DMS 273 treated with DMSO at 0.1 percent for 48 hours (cell line): ENCODE results near the gene ELF1.
"Not testable (repeated sequence)": the region's sequence is repeated elsewhere in the genome, so short reads cannot be mapped to it uniquely, and the experiment has no call there.

ENCODE experiments used
- DNase-seq: peaks from one replicate; lab custom pipeline; 2025; lab: John Stamatoyannopoulos, UW

The ELF1 gene

GRCh38 chr13:40933508-40934204, 85.5 kb downstream of the ELF1 start:
- no peak for DNase-seq

DNA sequence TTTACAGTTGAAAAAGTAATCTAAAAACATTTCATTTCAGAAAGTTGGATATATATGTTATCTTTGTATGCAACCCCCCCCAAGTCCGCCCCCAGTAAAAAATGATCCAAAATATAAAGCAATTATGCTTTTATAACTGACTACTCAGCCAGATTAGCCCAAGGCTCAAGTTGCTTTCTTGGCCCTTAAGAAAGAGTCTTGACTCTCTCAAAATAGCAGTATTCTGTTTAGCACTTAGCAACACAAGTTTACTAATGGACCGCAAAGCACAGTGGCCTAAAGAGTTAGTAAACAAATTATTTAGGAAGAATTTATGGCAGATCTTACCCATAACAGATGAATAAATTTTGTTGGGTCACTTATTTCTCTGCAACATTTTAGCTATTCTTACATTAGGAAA, 86.9 kb downstream of the ELF1 start:
- no peak for DNase-seq

GRCh38 chr13:40931719-40932118, 87.4 kb downstream of the ELF1 start:
- no peak for DNase-seq

DNA sequence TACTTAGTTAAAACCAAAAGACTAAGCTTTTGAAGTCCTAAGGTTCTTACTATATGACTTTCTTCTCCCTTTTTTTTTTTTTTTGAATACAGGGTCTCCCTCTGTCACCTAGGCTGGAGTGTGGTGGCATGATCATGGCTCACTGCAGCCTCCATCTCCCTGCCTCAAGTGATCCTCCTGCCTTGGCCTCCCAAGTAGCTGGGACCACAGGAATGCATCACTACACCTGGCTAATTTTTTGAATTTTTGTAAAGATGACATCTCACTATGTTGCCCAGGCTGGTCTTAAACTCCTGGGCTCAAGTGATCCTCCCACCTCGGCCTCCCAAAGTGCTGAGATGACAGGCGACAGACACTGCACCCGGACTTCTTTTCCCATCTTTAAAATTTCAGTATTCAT, 89.2 kb downstream of the ELF1 start:
- DNase-seq: not testable (repeated sequence)

DNA sequence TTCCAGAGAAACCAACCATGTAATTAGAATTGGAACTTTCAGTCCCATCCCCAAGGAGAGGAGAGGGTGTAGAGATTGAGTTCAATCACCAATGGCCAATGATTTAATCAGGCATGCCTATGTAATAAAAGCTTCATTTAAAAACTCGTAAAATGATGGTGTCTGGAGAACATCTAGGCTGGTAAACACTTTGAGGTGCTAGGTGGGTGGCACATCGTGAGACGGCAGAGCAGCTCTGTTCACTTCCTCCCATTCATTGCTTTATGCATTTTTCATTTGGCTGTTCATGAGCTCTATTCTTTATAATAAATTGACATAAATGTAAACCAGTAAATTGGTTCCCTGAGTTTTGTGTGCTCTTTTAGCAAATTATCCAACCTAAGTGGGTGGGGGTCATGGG, 90.1 kb downstream of the ELF1 start:
- no peak for DNase-seq

GRCh38 chr13:40927929-40928328, 91.2 kb downstream of the ELF1 start:
- no peak for DNase-seq

GRCh38 chr13:40923867-40924266, 95.2 kb downstream of the ELF1 start:
- no peak for DNase-seq

- DNase-seq: no peak
Measured at GRCh38 chr13:40922437-40923040, 96.6 kb downstream of the ELF1 start.

GRCh38 chr13:40920826-40921225, 98.3 kb downstream of the ELF1 start:
- no peak for DNase-seq

DNA sequence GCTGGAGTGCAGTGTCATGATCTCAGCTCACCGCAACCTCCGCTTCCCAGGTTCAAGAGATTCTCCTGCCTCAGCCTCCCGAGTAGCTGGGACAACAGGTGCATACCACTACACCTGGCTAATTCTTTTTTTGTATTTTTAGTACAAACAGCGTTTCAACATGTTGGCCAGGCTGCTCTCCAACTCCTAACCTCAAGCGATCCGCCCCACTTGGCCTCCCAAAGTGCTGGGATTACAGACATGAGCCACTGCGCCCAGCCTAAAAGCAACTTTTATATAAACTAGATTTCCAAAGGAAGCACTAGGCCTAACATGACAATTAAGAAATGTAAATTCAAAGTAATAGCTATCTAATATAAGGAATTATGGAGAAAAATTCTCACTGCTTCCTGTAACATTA, 99.2 kb downstream of the ELF1 start:
- not testable (repeated sequence) for DNase-seq

GRCh38 chr13:40916207-40916998, 102.7 kb downstream of the ELF1 start:
- DNase-seq: no peak

- DNase-seq: not testable (repeated sequence)
Measured at GRCh38 chr13:40914863-40915262, 104.3 kb downstream of the ELF1 start.

DNA sequence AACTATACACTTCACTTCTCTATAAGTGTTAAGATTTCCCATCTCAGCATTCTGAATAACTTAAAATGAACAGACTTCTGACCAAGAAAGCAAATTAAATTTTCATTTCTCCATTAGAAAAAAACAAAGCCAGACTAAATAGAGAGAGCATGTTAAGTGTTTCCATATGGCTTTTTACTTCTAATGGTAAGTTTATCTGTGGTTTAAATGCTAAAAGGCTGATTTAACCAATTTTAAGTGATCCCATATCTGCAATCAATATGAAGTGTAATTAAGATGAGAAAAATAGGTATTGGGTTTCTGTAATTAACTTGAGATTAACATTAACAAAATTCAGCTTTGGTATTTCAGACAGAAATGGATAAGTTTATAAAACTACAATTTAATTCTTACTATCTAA, 107.8 kb downstream of the ELF1 start:
- no peak for DNase-seq

DNA sequence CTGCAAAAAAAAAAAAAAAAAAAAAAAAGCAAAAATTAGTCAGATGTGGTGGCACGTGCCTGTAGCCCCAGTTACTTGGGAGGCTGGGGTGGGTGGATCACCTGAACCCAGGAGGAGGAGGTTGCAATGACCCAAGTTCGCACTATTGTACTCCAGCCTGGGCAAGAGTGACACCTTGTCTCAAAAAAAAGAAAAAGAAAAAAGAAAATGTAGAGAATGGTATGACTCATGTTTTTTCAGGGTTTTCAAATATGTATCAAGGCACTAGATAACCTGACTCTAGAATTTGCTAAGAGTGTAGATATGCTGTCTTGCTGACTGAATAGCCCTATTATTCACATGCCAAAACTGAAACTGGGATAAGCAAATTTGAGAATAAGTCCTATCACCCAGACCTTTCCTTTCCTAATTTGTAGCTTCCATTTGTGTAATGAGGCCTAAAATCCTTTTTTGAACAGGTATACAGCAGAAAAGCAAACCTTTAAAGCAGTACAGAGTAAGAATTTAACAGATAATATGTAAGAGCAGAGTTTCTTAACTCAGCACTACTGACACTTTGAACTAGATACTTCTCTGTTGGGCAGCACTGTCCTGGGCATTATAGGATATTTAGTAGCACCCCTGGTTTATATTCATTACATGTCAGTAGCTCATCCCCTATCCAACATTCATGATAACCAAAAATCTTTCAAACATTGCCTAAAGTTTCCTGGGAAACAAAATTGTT, 108.6 kb downstream of the ELF1 start:
- no peak for DNase-seq

- DNase-seq: not testable (repeated sequence)
Measured at GRCh38 chr13:40909541-40910200, 109.4 kb downstream of the ELF1 start.

GRCh38 chr13:40908546-40908945, 110.6 kb downstream of the ELF1 start:
- DNase-seq: no peak

DNA sequence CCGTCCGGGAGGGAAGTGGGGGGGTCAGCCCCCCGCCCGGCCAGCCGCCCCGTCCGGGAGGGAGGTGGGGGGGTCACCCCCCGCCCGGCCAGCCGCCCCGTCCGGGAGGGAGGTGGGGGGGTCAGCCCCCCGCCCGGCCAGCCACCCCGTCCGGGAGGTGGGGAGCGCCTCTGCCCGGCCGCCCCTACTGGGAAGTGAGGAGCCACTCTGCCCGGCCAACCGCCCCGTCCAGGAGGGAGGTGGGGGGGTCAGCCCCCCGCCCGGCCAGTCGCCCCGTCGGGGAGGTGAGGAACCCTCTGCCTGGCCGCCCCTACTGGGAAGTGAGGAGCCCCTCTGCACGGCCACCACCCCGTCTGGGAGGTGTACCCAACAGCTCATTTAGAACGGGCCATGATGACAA, 118.1 kb downstream of the ELF1 start:
- not testable (repeated sequence) for DNase-seq

GRCh38 chr13:40900568-40900967, 118.5 kb downstream of the ELF1 start:
- DNase-seq: not testable (repeated sequence)

- no peak for DNase-seq
Measured at GRCh38 chr13:40897053-40897452, 122.1 kb downstream of the ELF1 start.

DNA sequence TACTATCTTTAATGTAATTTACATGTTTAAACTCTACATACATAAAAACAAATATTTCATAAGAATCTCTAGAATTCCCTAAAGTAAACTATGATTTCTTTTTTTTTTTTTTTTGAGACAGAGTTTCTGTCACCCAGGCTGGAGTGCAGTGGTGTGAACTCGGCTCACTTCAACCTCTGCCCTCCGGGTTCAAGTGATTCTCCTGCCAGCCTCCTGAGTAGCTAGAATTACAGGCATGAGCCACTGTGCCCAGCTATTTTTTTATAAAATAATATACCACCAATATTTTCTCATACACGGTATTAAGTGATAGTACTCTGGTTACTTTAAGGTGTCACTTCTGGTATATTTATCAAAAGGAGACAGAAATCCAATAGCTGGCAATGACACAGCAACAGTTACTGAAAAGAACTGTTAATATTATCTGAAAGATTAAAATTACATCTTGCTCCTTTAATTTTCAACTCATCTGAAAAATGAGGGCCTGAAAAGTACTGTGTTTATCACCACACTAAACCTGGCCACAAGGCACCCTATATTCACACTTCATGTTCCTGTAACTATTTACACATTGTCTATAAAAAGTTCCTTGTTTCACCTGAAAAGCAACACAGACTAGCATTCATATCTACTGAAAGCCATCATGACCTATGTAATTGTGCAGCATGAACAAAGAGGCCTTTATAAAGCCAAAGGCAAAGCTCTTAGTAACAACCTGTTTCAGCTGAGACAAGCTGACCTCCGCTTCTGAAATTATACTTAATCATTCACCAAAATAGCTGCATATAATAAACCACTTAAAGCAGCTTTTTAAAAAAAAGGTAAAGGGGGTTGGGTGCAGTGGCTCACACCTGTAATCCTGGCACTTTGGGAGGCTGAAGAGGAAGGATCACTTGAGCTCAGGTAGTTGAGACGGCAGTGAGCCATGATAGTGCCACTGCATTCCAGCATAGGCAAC, 123.6 kb downstream of the ELF1 start:
- no peak for DNase-seq

GRCh38 chr13:40893573-40893972, 125.5 kb downstream of the ELF1 start:
- not testable (repeated sequence) for DNase-seq
